ENCODE data around the gene TMEM176B.
"Not testable (repeated sequence)": the region's sequence is repeated elsewhere in the genome, so short reads cannot be mapped to it uniquely, and the experiment has no call there.

TMEM176B gene

DNA sequence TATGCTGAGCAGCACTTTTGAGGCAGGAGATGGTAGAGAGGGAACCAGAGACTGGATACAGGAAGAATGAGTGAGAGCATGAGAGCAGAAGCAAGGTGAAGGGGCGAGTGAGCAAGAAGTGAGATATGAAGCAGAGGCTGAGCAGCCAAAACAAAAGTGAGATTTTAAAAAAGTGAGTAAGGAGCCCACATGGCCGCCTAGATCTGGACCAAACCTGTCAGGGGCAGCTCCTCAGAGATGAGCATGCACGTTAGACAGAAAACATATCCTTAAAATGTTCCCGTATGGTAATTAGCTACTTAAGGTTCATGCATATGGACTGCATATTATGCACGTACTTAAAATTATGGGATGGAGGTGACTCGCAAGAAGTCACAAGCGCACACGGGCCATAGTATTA is 22.9 kb upstream of the TMEM176B start:
- DNase-seq (ENCODE audit: low read depth in 2 of 2), result no peak

- no peak for DNase-seq (ENCODE audit: low read depth in 2 of 2)
These were observed 20.5 kb upstream of the TMEM176B start for GRCh38 chr7:150820578-150821198.

GRCh38 chr7:150820148-150820547 is 20.0 kb upstream of the TMEM176B start:
- no peak for DNase-seq (ENCODE audit: low read depth in 2 of 2)

DNA sequence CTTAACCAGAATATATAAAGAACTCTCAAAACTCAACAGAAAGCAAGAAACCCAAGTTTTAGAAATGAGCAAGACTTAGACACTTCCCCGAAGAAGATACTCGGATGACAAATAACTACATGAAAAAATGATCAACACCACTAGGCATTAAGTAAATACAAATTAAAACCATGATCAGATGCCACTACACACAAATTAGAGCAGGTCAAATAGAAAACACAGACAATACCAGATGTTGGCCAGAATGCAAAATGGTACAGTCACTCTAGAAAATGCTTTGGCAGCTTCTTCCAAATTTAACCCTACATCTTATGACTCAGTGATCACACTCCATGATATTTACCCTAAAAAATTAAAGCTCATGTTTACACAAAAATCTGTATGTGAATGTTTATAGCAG is 18.8 kb upstream of the TMEM176B start:
- DNase-seq (ENCODE audit: low read depth in 2 of 2), result no peak

- no peak for DNase-seq (ENCODE audit: low read depth in 2 of 2)
These were observed 14.3 kb upstream of the TMEM176B start for GRCh38 chr7:150814328-150815001.

GRCh38 chr7:150807616-150808438 is 7.7 kb upstream of the TMEM176B start:
- not testable (repeated sequence) for DNase-seq (ENCODE audit: low read depth in 2 of 2)

GRCh38 chr7:150806863-150807262 is 6.7 kb upstream of the TMEM176B start:
- no peak for DNase-seq (ENCODE audit: low read depth in 2 of 2)

GRCh38 chr7:150806454-150806853 is 6.3 kb upstream of the TMEM176B start:
- no peak for DNase-seq (ENCODE audit: low read depth in 2 of 2)

GRCh38 chr7:150805864-150806263 is 5.7 kb upstream of the TMEM176B start:
- DNase-seq (ENCODE audit: low read depth in 2 of 2), result no peak

DNA sequence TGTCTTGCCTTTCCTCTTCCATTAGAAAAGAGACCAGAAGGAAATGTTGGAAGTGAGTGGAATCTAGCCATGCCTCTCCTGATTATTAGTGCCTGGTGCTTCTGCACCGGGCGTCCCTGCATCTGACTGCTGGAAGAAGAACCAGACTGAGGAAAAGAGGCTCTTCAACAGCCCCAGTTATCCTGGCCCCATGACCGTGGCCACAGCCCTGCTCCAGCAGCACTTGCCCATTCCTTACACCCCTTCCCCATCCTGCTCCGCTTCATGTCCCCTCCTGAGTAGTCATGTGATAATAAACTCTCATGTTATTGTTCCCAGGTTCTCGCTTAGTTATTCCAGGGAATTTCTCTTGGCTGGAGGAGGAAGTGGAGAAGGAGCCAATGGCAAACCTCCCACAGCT is 4.6 kb upstream of the TMEM176B start:
- no peak for DNase-seq (ENCODE audit: low read depth in 2 of 2)

- DNase-seq (ENCODE audit: low read depth in 2 of 2), result no peak
These were observed 3.1 kb upstream of the TMEM176B start for GRCh38 chr7:150803161-150803860.

GRCh38 chr7:150801946-150802771 is 2.0 kb upstream of the TMEM176B start:
- DNase-seq (ENCODE audit: low read depth in 2 of 2), result no peak

DNA sequence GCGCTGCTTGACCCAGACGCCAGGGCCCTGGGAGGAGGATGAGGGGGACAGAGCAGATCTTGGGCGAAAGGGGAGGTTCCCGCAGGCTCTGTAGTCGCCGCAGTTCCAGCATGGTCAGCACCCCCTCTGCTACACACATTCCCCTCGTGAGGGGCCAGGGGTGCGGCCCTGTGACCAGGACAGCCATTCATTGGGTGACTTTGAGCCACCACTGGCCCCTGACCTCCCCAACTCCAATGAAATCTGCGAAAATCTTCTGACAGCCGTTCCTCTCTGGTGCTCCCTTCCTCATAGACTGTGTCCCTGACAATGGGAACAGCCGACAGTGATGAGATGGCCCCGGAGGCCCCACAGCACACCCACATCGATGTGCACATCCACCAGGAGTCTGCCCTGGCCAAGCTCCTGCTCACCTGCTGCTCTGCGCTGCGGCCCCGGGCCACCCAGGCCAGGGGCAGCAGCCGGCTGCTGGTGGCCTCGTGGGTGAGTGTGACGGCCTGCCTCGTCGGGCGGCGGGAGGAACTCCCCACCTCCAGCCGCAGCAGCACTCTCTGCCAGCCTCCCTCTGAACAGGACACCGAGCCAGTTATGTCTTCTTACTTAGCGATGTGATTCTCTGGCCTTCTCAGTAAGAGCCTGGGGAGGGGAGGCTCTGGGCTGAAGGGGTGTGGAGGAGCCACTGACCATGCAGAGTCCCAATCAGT is 1.2 kb upstream of the TMEM176B start:
- no peak for DNase-seq (ENCODE audit: low read depth in 2 of 2)

DNA sequence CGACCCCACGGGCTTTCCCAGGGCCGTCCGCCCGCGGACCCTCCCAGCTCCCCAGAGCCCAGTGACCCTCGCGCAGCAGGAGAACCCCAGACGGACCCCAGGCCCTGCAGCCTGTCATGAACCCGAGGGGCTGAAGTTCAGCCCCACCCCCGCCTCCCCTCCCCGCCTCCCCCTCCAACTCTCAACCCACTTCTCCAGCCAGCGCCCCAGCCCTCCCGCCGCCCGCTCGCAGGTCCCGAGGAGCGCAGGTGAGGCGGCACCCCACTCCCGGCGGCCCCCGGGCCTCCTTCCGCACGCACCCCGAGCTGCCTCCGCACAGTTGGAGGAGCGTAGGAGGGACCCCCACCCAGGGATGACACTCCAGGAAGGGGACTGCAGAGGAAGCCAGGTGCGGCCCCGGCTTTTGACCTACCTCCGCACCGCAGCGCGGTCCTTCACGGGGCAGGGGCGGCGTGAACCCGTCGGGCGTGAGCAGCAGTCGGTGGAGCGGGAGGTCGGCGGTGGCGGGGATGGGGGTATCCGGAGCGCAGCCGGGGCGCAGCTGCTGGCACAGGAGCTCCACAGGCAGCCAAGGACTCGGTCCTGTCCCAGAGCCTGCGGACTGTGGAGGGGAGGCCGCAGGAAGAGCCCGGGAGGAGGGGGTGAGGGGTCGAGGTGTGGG is 547 bp upstream of the TMEM176B start, which contains the start of gene TMEM176A:
Gene TMEM176A, plus strand, starts transcription at position 189 of the 661 bp plus-strand sequence. CDS start 782 bp downstream, outside the sequence.
- DNase-seq (ENCODE audit: low read depth in 2 of 2), result no peak

DNA sequence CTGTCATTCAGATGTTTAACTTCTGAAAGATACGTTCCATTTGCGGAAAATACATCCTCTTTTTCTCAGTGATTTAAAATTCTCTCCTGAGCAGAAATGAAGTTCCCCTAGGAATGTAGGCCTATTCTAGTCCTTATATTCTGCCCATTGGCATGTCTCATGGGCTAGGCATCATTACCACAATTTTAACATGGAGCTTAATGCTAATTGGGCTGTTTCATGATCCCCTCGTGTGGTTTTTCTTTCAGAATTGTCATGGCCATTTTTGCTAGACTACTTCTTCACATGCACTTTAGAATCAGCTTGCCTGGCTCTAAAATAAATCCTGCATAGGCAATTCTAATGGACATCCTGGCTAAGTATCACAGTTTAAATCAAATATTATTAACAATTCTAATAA is 1.0 kb downstream of the TMEM176B start:
- DNase-seq (ENCODE audit: low read depth in 2 of 2), result no peak

- DNase-seq (ENCODE audit: low read depth in 2 of 2), result no peak
These were observed 2.5 kb downstream of the TMEM176B start for GRCh38 chr7:150797661-150798060.

GRCh38 chr7:150793569-150794238 is 6.5 kb downstream of the TMEM176B start:
- DNase-seq (ENCODE audit: low read depth in 2 of 2), result no peak

DNA sequence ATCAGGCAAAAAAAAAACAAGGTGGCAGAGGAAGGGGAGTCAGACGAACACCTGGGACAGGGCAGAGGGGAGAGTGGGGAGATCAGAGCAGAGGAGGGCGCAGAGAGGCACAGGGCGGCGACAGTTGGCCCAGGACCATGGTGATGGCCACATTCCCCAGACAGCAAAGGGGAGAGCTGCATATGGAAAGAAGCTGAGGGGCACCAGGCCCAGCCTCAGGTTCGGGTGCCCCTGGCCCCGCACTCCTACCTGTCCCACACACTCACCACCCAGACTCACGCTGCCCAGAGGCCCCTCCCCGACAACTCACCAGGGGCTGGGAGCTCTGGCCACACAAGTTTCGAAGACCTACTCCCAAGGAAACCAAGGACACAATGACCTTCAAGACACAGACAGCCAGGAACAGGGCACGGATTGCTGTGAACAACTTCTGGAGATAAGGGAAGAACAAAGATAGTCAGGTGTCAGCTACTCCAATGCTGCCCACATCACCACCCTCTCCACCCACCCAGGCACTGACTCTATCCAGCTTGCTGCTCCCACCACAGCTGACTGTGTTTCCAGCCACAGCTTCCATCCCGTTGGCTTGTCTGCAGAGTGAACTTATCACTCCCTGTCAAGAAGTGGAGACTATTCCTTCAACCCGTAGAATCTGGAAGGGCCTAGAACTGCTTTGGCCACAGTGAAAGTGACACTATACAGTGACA is 8.3 kb downstream of the TMEM176B start:
- DNase-seq (ENCODE audit: low read depth in 2 of 2), result no peak

DNA sequence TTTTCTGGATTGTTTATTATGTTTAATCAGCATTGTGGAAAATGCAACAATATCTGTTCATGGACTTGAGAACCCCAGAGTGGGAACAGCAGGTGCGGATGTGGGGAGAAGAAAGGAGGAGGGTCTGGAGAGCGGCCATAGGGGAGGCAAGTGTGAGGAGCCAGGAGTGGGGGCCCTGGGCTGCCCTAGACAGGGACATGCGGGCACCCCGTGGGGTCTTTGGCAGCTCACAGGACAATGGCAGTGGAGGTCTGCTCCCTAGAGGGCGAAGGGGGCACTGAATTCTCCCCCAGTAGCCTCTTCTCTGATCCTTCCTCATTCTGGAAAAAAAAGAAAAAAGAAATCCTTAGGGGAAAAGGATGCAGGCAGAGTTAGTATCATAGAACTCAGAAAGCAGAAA is 8.9 kb downstream of the TMEM176B start:
- no peak for DNase-seq (ENCODE audit: low read depth in 2 of 2)
